KMS-11 (cell line): ENCODE data around the gene CXADR.

Experiments used
- H2AFZ ChIP-seq: fragments of 200-600 bp; sonication (generic); 2 replicates; pipeline ENCODE4 v1.6.1; 2016; ENCODE audit warnings: antibody characterized with exemption, mixed run types, low read depth
- H3K27ac ChIP-seq: fragments of 200-600 bp; sonication (generic); 2 replicates; pipeline ENCODE4 v1.6.1; 2016; ENCODE audit warnings: mild to moderate bottlenecking, mixed run types
- H3K27me3 ChIP-seq: fragments of 200-600 bp; sonication (generic); 2 replicates; pipeline ENCODE4 v1.6.1; 2017; ENCODE audit warnings: mild to moderate bottlenecking, low read depth, mixed run types, moderate library complexity; ENCODE audit not compliant: insufficient read depth
- H3K36me3 ChIP-seq: fragments of 200-600 bp; sonication (generic); 2 replicates; pipeline ENCODE4 v1.6.1; 2017; ENCODE audit warnings: mild to moderate bottlenecking, mixed run types; ENCODE audit not compliant: insufficient read depth
- H3K4me1 ChIP-seq: fragments of 200-600 bp; sonication (generic); 2 replicates; pipeline ENCODE4 v1.6.1; 2016; ENCODE audit warnings: mild to moderate bottlenecking, low read depth, mixed run types; ENCODE audit not compliant: poor library complexity, severe bottlenecking
- H3K4me2 ChIP-seq: fragments of 200-600 bp; sonication (generic); 2 replicates; pipeline ENCODE4 v1.7.0; 2016; ENCODE audit warnings: mild to moderate bottlenecking, mixed run types
- H3K4me3 ChIP-seq: fragments of 200-600 bp; sonication (generic); IDR thresholded peaks from 2 replicates; pipeline ENCODE4 v1.6.1; 2017; ENCODE audit warnings: low read depth, low read length, mixed read lengths; ENCODE audit not compliant: insufficient read depth
- H3K79me2 ChIP-seq: fragments of 200-600 bp; sonication (generic); 2 replicates; pipeline ENCODE4 v1.6.1; 2016; ENCODE audit warnings: low read depth, mixed run types; ENCODE audit not compliant: insufficient read depth
- H3K9ac ChIP-seq: fragments of 200-600 bp; sonication (generic); 2 replicates; pipeline ENCODE4 v1.6.1; 2016; ENCODE audit warnings: mild to moderate bottlenecking, mixed run types
- H4K20me1 ChIP-seq: fragments of 200-600 bp; sonication (generic); 2 replicates; pipeline ENCODE4 v1.6.1; 2016; ENCODE audit warnings: mild to moderate bottlenecking, mixed run types; ENCODE audit not compliant: insufficient read depth
- TF ChIP-seq, protein P1 (sequence below): fragments of 200-600 bp; sonication (generic); conservative IDR thresholded peaks from 2 replicates; pipeline ENCODE4 v1.6.1; 2017; ENCODE audit warnings: low read depth, mild to moderate bottlenecking, antibody characterized with exemption, low read length, moderate library complexity, mixed read lengths

CXADR gene

GRCh38 chr21:17468698-17469097, 44.1 kb upstream of the CXADR start:
- H3K4me2 ChIP-seq: no peak overlapping the region
- TF ChIP-seq, protein P1, sequence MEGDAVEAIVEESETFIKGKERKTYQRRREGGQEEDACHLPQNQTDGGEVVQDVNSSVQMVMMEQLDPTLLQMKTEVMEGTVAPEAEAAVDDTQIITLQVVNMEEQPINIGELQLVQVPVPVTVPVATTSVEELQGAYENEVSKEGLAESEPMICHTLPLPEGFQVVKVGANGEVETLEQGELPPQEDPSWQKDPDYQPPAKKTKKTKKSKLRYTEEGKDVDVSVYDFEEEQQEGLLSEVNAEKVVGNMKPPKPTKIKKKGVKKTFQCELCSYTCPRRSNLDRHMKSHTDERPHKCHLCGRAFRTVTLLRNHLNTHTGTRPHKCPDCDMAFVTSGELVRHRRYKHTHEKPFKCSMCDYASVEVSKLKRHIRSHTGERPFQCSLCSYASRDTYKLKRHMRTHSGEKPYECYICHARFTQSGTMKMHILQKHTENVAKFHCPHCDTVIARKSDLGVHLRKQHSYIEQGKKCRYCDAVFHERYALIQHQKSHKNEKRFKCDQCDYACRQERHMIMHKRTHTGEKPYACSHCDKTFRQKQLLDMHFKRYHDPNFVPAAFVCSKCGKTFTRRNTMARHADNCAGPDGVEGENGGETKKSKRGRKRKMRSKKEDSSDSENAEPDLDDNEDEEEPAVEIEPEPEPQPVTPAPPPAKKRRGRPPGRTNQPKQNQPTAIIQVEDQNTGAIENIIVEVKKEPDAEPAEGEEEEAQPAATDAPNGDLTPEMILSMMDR: no peak

GRCh38 chr21:17469727-17470126, 43.1 kb upstream of the CXADR start:
- H3K4me1 ChIP-seq: peaks cover 10% of the 10 kb centered on the region
- H3K4me3 ChIP-seq: no peak overlapping the region
- H3K4me2 ChIP-seq: no peak overlapping the region
- TF ChIP-seq, protein P1: no peak
- H3K27ac ChIP-seq: no peak overlapping the region
- H3K27me3 ChIP-seq: no peaks in the 10 kb centered on the region
- H2AFZ ChIP-seq: no peak overlapping the region
- no peak overlapping the region for H3K9ac ChIP-seq
- no peaks in the 10 kb centered on the region for H3K79me2 ChIP-seq
- H4K20me1 ChIP-seq: no peaks in the 10 kb centered on the region
- H3K36me3 ChIP-seq: no peaks in the 10 kb centered on the region

More at GRCh38 chr21:17468698-17469097, 44.1 kb upstream of the CXADR start:
- Histone ChIP-seq H3K4me1 (peaks cover 10% of the 10 kb centered on the region), H3K4me3 (no peak overlapping the region), H3K27ac (no peak overlapping the region), H3K36me3 (no peaks in the 10 kb centered on the region), H3K9ac (no peak overlapping the region), H3K79me2 (no peaks in the 10 kb centered on the region), H3K27me3 (no peaks in the 10 kb centered on the region), H2AFZ (no peak overlapping the region), H4K20me1 (no peaks in the 10 kb centered on the region)

DNA sequence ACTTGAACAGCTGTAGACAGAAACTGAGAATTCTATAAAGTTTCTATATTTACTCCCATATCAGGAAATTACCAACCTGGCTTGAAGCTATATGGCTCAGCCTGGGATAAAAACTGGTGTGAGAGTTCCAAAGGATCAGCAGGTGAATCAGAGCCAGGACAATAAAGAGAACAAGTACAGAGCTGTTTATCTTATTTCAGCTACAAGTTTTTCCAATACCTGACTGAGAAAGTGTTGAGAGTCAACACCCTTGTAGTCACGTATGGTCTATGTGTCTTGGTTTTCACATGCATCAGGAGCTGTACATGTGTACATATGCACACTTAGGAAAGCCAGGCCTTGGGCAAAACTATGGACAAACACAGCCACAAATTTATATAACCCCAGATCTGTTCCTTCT, 40.7 kb upstream of the CXADR start:
- no peak overlapping the region for H3K27ac ChIP-seq
- H4K20me1 ChIP-seq: no peaks in the 10 kb centered on the region
- H3K36me3 ChIP-seq: no peaks in the 10 kb centered on the region
- H3K4me2 ChIP-seq: no peak overlapping the region; the same call in 1 of the 2 replicates
- no peak overlapping the region for H2AFZ ChIP-seq
- no peaks in the 10 kb centered on the region for H3K79me2 ChIP-seq
- no peak overlapping the region for H3K9ac ChIP-seq
- no peak overlapping the region for H3K4me3 ChIP-seq
- TF ChIP-seq, protein P1: no peak
- peaks cover 10% of the 10 kb centered on the region for H3K4me1 ChIP-seq
- H3K27me3 ChIP-seq: no peaks in the 10 kb centered on the region

GRCh38 chr21:17472592-17473271, 40.1 kb upstream of the CXADR start:
- no peaks in the 10 kb centered on the region for H3K36me3 ChIP-seq
- TF ChIP-seq, protein P1: no peak
- no peaks in the 10 kb centered on the region for H3K79me2 ChIP-seq
- H3K4me3 ChIP-seq: no peak overlapping the region
- no peak overlapping the region for H3K9ac ChIP-seq
- peaks cover 10% of the 10 kb centered on the region for H3K4me1 ChIP-seq
- no peak overlapping the region for H3K4me2 ChIP-seq
- no peak overlapping the region for H3K27ac ChIP-seq
- no peak overlapping the region for H2AFZ ChIP-seq
- H3K27me3 ChIP-seq: no peaks in the 10 kb centered on the region
- H4K20me1 ChIP-seq: no peaks in the 10 kb centered on the region
